ENCODE results near the gene SPAM1.
"Not testable (repeated sequence)": the region's sequence is repeated elsewhere in the genome, so short reads cannot be mapped to it uniquely, and the experiment has no call there.

DNA sequence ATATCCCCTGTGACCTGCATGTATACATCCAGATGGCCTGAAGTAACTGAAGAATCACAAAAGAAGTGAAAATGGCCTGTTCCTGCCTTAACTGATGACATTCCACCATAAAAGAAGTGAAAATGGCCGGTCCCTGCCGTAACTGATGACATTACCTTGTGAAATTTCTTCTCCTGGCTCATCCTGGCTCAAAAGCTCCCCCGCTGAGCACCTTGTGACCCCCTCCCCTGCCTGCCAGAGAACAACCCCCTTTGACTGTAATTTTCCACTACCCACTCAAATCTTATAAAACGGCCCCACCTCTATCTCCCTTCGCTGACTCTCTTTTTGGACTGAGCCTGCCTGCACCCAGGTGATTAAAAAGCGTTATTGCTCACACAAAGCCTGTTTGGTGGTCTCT is 83.3 kb downstream of the SPAM1 start:
- TF ChIP-seq, protein P1, sequence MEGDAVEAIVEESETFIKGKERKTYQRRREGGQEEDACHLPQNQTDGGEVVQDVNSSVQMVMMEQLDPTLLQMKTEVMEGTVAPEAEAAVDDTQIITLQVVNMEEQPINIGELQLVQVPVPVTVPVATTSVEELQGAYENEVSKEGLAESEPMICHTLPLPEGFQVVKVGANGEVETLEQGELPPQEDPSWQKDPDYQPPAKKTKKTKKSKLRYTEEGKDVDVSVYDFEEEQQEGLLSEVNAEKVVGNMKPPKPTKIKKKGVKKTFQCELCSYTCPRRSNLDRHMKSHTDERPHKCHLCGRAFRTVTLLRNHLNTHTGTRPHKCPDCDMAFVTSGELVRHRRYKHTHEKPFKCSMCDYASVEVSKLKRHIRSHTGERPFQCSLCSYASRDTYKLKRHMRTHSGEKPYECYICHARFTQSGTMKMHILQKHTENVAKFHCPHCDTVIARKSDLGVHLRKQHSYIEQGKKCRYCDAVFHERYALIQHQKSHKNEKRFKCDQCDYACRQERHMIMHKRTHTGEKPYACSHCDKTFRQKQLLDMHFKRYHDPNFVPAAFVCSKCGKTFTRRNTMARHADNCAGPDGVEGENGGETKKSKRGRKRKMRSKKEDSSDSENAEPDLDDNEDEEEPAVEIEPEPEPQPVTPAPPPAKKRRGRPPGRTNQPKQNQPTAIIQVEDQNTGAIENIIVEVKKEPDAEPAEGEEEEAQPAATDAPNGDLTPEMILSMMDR (IDR thresholded peaks at IDR 0.05 in 8 of 11, conservative IDR thresholded peaks at IDR 0.05 in 3 of 11), result not testable (repeated sequence)
- not testable (repeated sequence) for TF ChIP-seq POLR2AphosphoS5 (IDR thresholded peaks at IDR 0.05)
